Stomach (tissue), 4 donors: ENCODE measurements around the gene CX3CL1.

ENCODE experiments used
- CTCF ChIP-seq, 7 experiments: fragments of 450-650 bp in 4 of 7; fragments of 200-600 bp in 3 of 7; sonication (generic) in 3 of 7; IDR thresholded peaks; one replicate each; pipeline ENCODE4 v1.5.1; 2016 to 2019; ENCODE audit warnings: antibody characterized with exemption in 7 of 7, control low read depth in 2 of 7, mild to moderate bottlenecking in 1 of 7
- EP300 ChIP-seq: sonication (generic); formaldehyde crosslinking; IDR thresholded peaks from one replicate; pipeline ENCODE4 v1.6.1; 2017; ENCODE audit warnings: antibody characterized with exemption
- POLR2A ChIP-seq, 4 donors: fragments of 450-650 bp; IDR thresholded peaks; one replicate each; pipeline ENCODE4 v1.6.1; 2016; ENCODE audit warnings: antibody characterized with exemption in 4 of 4, control low read depth in 2 of 4, mild to moderate bottlenecking in 1 of 4, moderate library complexity in 1 of 4
- POLR2AphosphoS5 ChIP-seq, 3 donors: sonication (generic); formaldehyde crosslinking; IDR thresholded peaks; one replicate each; pipeline ENCODE4 v1.6.1; 2016; ENCODE audit warnings: antibody characterized with exemption in 3 of 3

- TF ChIP-seq POLR2A (IDR thresholded peaks at IDR 0.05) (no peak), CTCF (IDR thresholded peaks at IDR 0.05) (no peak), POLR2AphosphoS5 (IDR thresholded peaks at IDR 0.05) (no peak), EP300 (no peak)
Measured at GRCh38 chr16:57354311-57354710, 18.0 kb upstream of the CX3CL1 start.
